DOHH2 (cell line): ENCODE results near the gene SRGAP1.

Experiments used
- EZH2phosphoT487 ChIP-seq: fragments of 200-600 bp; sonication (generic); IDR thresholded peaks from 2 replicates; pipeline ENCODE4 v1.6.1; 2017; ENCODE audit warnings: borderline replicate concordance, mild to moderate bottlenecking, antibody characterized with exemption, low read length, moderate library complexity, mixed read lengths
- TF ChIP-seq, protein P1 (sequence below): fragments of 200-600 bp; sonication (generic); IDR thresholded peaks from one replicate; pipeline ENCODE4 v1.5.1; 2014; ENCODE audit warnings: antibody characterized with exemption, mild to moderate bottlenecking, low read depth, low read length; ENCODE audit not compliant: poor library complexity, severe bottlenecking

DNA sequence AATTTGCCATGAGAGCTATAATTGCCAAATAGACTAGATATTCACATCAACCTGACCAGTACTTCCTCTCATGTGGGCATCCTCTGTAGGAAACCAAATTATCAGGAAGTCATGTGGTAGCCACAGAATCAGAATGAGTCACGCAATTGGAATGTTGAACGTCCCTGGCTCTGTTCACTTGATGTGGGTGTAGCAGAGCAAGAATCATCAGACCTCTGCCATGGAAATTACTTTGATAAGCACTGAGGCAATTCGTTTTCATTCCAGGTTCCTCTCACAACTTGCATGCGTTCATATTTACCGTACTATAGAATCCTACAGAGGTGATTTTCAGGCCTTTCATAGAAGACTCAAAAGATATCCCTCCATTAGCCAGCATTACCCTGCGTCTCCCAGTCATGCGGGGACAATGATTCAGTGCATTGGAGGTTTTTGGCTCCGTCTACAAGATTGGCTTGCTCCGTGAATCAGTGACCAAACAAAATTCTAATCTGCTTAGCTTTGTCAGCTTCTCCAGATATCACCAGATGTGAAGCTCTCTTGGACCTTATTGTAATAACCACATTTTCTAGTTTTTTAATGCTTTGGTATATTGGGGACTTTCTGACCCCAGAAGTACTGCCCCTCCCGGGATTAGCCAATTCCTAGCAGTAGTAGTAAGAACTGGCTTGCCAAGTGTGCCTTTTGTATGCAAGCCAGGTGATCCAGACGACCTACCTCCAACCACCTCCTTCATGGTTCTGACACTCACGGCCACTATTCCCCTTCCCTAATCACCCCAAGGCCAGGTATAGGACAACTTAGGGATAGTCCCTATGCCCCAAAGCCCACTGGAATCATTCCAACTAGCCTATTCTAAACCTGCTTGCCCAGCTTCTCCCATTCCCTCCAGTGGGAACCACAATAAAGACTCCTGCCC, 244.2 kb downstream of the SRGAP1 start:
- TF ChIP-seq EZH2phosphoT487 = no peak
- TF ChIP-seq, protein P1, sequence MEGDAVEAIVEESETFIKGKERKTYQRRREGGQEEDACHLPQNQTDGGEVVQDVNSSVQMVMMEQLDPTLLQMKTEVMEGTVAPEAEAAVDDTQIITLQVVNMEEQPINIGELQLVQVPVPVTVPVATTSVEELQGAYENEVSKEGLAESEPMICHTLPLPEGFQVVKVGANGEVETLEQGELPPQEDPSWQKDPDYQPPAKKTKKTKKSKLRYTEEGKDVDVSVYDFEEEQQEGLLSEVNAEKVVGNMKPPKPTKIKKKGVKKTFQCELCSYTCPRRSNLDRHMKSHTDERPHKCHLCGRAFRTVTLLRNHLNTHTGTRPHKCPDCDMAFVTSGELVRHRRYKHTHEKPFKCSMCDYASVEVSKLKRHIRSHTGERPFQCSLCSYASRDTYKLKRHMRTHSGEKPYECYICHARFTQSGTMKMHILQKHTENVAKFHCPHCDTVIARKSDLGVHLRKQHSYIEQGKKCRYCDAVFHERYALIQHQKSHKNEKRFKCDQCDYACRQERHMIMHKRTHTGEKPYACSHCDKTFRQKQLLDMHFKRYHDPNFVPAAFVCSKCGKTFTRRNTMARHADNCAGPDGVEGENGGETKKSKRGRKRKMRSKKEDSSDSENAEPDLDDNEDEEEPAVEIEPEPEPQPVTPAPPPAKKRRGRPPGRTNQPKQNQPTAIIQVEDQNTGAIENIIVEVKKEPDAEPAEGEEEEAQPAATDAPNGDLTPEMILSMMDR = no peak
